Fibroblast of skin of left biceps (primary cell): ENCODE results near the gene P2RY6.
"Not testable (repeated sequence)": the region's sequence is repeated elsewhere in the genome, so short reads cannot be mapped to it uniquely, and the experiment has no call there.

Experiments
- DNase-seq, 2 experiments: peaks; one replicate each; pipeline ENCODE4 v3.0.0-alpha.2; 2013; ENCODE audit warnings: low read depth in 2 of 2

The P2RY6 gene, protein sequence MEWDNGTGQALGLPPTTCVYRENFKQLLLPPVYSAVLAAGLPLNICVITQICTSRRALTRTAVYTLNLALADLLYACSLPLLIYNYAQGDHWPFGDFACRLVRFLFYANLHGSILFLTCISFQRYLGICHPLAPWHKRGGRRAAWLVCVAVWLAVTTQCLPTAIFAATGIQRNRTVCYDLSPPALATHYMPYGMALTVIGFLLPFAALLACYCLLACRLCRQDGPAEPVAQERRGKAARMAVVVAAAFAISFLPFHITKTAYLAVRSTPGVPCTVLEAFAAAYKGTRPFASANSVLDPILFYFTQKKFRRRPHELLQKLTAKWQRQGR

GRCh38 chr11:73271936-73272679, at the start of gene P2RY6:
Gene P2RY6, plus strand, starts transcription at chr11:73272338. Its CDS starts 24,181 bp downstream, at chr11:73296519.
- no peak for DNase-seq

- DNase-seq: no peak
Measured at GRCh38 chr11:73223998-73224730, 48.0 kb upstream of the P2RY6 start.

DNA sequence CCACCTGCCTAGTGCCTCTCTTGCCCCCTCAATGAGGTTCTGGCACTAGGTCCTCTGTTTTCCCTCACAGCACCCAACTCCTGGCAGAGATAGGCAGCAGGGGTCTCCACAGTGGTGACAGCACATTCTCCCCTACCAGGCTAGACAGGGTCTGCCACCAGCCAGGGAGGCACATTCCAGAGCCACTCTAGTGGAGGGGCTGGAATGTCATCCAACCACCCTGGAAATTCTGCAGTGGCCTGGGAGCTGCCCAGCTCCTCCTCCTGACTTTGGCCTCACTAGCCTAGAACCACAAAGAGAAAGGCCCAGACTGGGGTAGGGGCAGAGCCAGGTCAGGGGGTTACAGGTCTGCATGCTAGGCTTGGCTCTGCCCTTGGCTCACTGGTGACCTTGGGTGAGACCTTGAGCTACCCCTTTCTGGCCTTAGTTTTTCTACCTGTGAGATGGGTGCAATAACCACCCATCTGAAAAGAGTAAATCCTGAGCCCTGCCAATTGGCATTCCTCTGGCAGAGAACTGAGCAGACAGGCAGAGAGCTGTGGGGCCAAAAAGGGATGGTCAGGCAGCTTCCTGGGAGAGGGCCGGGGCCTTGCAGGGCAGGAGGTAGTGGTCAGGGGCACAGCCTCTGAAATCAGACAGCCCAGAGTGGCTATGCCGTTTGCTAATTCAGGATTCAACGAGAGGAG, 47.0 kb upstream of the P2RY6 start:
- no peak for DNase-seq

- no peak for DNase-seq
Measured at GRCh38 chr11:73225851-73226250, 46.3 kb upstream of the P2RY6 start.

- no peak for DNase-seq
Measured at GRCh38 chr11:73226297-73227006, 45.7 kb upstream of the P2RY6 start.

DNA sequence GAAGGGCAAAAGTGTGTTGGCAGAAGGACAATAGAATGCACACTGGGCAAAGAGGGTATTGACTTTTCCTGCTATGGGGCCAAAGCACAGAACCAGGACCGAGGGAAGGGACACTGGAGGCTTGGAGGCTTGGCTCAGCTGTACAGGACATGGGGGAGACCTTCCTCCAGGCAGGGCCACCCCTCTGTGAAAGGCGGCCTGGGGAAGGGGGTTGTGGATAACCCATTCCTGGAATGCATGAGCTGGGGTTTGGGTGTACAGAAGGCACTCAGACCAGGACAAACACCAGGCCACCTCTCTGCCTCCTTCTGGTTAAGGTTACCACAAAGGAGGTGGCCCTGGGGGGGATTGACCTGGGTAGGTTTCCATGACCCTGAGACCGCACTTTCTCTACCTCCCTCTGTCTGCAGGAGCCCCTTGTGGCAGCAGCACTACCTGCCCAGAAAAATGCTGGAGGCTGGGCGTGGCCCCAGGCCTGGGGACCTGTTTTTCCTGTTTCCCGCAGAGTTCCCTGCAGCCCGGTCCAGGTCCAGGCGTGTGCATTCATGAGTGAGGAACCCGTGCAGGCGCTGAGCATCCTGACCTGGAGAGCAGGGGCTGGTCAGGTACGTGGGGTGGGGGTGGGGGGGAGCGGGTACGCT, 44.4 kb upstream of the P2RY6 start:
- no peak for DNase-seq

DNA sequence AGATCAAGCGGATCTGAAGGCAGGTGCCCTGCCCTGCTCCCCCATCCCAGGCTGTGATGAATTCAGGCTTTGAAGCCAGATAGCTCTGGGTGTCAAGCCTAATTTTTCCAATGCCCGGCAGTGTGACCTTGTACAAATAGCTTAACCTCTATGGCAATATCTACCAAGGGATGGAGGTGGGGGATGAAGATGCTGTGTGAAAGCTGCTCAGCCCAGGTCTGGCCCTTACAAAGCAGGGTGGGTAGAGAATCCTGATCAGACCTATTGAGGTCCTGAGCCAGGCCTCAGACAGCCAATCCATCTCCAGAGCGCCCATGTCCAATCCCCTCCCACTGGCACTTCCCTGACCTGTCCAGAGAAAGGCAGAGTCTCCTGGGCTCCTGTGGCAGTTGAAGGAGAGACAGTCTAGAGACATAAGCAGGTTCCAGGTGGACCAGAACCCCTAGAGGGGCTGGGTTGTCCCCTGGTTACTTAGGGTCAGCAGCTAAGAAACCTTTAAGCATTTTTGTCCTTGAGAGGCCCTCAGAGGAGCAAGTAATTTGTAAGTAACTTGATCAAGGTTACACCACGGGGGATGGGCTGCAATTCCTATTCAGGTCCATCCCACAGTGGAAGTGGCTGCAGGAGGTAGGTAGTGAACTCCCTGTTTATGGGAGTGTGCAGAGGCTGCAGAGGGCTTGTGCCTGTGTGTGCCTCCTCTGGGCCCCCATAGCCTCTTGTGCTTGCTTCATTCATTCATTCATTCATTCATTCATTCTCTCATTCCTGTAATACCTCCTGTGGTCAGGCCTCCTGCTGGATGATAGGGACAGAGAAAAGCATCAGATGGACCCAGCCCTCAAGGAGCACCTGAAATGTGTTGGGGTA, 43.6 kb upstream of the P2RY6 start:
- DNase-seq: no peak

- DNase-seq: no peak
Measured at GRCh38 chr11:73229321-73229895, 42.7 kb upstream of the P2RY6 start.

- no peak for DNase-seq
Measured at GRCh38 chr11:73229896-73230875, 42.0 kb upstream of the P2RY6 start.

DNA sequence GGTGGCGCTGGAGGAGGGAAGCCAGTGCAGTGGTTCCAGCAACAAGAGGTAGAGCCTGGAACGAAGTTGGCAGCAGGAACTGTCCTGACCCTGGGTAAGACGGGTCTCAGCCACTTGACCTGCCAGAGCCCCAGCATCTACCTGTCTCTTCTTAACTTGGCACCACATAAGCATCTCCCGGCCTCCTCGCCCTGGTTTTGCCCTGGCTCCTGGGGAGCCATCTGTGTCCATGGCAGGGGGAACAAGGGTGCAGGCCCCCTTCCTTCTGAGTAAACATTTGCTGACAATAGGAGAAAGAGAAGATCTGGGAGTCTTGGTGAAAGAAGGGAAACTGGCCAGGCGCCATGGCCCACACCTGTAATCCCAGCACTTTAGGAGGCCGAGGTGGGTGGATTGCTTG, 41.2 kb upstream of the P2RY6 start:
- no peak for DNase-seq

GRCh38 chr11:73232487-73232886, 39.7 kb upstream of the P2RY6 start:
- not testable (repeated sequence) for DNase-seq

GRCh38 chr11:73233211-73233610, 38.9 kb upstream of the P2RY6 start:
- no peak for DNase-seq

- DNase-seq: no peak
Measured at GRCh38 chr11:73233692-73234470, 38.3 kb upstream of the P2RY6 start.

DNA sequence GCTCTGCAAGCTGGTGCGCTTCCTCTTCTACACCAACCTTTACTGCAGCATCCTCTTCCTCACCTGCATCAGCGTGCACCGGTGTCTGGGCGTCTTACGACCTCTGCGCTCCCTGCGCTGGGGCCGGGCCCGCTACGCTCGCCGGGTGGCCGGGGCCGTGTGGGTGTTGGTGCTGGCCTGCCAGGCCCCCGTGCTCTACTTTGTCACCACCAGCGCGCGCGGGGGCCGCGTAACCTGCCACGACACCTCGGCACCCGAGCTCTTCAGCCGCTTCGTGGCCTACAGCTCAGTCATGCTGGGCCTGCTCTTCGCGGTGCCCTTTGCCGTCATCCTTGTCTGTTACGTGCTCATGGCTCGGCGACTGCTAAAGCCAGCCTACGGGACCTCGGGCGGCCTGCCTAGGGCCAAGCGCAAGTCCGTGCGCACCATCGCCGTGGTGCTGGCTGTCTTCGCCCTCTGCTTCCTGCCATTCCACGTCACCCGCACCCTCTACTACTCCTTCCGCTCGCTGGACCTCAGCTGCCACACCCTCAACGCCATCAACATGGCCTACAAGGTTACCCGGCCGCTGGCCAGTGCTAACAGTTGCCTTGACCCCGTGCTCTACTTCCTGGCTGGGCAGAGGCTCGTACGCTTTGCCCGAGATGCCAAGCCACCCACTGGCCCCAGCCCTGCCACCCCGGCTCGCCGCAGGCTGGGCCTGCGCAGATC, 37.5 kb upstream of the P2RY6 start:
- DNase-seq: no peak

DNA sequence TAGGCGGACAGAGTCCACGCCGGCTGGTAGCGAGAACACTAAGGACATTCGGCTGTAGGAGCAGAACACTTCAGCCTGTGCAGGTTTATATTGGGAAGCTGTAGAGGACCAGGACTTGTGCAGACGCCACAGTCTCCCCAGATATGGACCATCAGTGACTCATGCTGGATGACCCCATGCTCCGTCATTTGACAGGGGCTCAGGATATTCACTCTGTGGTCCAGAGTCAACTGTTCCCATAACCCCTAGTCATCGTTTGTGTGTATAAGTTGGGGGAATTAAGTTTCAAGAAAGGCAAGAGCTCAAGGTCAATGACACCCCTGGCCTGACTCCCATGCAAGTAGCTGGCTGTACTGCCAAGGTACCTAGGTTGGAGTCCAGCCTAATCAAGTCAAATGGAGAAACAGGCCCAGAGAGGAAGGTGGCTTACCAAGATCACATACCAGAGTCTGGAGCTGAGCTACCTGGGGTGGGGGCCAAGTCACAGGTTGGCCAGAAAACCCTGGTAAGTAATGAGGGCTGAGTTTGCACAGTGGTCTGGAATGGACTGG, 36.8 kb upstream of the P2RY6 start:
- no peak for DNase-seq

DNA sequence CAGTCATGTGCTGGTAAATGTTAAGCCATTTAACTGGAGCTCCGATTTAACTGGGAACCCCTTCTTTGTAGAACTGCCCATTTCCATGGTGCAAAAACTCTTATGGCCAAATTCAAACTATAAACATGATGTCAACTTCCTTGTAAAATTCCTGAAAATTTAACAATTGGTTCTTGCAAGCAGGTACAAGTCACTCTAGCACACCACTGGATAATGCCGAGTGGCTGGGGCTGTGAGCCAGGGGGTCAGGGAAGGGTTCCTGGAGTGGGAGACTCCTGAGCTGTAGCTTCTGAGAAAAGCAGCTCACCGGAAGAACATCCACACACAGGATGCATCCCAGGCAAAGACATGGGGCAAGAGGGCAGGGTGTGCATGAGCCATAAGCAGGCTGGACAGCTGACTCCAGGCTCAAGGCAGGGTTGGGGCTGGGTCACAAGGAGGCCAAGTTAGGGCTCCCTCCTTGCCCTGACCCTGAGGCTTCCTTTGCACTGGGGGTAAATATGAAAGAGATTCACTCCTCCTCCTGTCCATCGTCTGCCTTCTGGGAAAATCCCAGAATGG, 35.9 kb upstream of the P2RY6 start:
- DNase-seq: no peak
